K562 (cell line): Measurements from ENCODE around the gene SLAMF7. TPM values are rescaled to one million over a fixed set of nuclear protein-coding genes. Genes with fewer than 3 reads are reported as not detected.

Source experiments
- ATAC-seq: fragments of 200-7000 bp; cut with Tn5 transposase; 3 replicates; pipeline ENCODE4 v1.9.1; 2020; ENCODE audit warnings: moderate library complexity
- BruUV-seq: library from RNA; stranded (reverse); fragments of 400-500 nt; replicated peaks from 2 replicates; lab custom pipeline; 2021; lab: Mats Ljungman, UMichigan
- CTCF ChIA-PET: fragments of 300-600 bp; formaldehyde crosslinking; extraction: SDS; loops from one replicate; lab custom pipeline; 2021; ENCODE audit warnings: low intra/inter-chr PET ratio; lab: Yijun Ruan, JAX
- POLR2A ChIA-PET: fragments of 300-600, 350-650 bp; sonication (Branson Sonifier 250); formaldehyde crosslinking; extraction: SDS; loops from one replicate; lab custom pipeline; 2021; ENCODE audit warnings: antibody characterized with exemption, inconsistent platforms; lab: Yijun Ruan, JAX
- DNase-seq, 4 experiments: peaks; one replicate each; pipeline versions ENCODE4 v3.0.0 to v3.0.0-alpha.2; 2011 to 2018; ENCODE audit warnings: low spot score in 3 of 4, mixed read lengths in 3 of 4; ENCODE audit errors: extremely low read depth in 1 of 4
- FAIRE-seq: peaks from 2 replicates; lab custom pipeline; 2011; peaks lifted over from hg19 to GRCh38; lab: Jason Lieb, UNC
- H2AFZ ChIP-seq: 2 replicates; pipeline ENCODE4 v1.6.0; 2011; ENCODE audit warnings: low read depth, low read length, control low read depth, inconsistent platforms
- H3K27ac ChIP-seq: fragments of 200-600 bp; 3 replicates; pipeline ENCODE4 v1.8.0; 2011; ENCODE audit warnings: low read depth, mild to moderate bottlenecking, control low read depth, inconsistent platforms, low read length, moderate library complexity, mixed read lengths; ENCODE audit errors: extremely low read depth
- H3K27me3 ChIP-seq, 2 experiments: fragments of 300-600 bp in 1 of 2; 2 replicates in 1 of 2; 3 replicates in 1 of 2; pipeline versions ENCODE4 v1.6.0 to v1.8.0; 2011; ENCODE audit warnings: inconsistent platforms in 2 of 2, low read length in 2 of 2, mild to moderate bottlenecking in 1 of 2, mixed read lengths in 1 of 2, moderate library complexity in 1 of 2; ENCODE audit not compliant: control insufficient read depth in 2 of 2, insufficient read depth in 2 of 2
- H3K36me3 ChIP-seq: fragments of 300-600 bp; 3 replicates; pipeline ENCODE4 v1.8.0; 2011; ENCODE audit warnings: mild to moderate bottlenecking, low read length, inconsistent platforms; ENCODE audit not compliant: control insufficient read depth, insufficient read depth
- H3K4me1 ChIP-seq, 2 experiments: fragments of 200-600 bp in 1 of 2; replicated peaks in 1 of 2; 2 replicates in 1 of 2; 3 replicates in 1 of 2; pipeline versions ENCODE4 v1.5.1 to v1.8.0; 2011; ENCODE audit warnings: inconsistent platforms in 2 of 2, low read length in 2 of 2, mild to moderate bottlenecking in 1 of 2, mixed read lengths in 1 of 2, moderate library complexity in 1 of 2; ENCODE audit not compliant: control insufficient read depth in 2 of 2, insufficient read depth in 2 of 2
- H3K4me2 ChIP-seq: 2 replicates; pipeline ENCODE4 v1.6.1; 2011; ENCODE audit warnings: low read length, control low read depth, inconsistent platforms, mixed read lengths; ENCODE audit not compliant: insufficient read depth
- H3K4me3 ChIP-seq: fragments of 200-600 bp; sonication (generic), shearing (Covaris generic); 2 replicates; pipeline ENCODE4 v1.5.1; 2016; ENCODE audit warnings: control low read depth, inconsistent platforms
- H3K79me2 ChIP-seq: fragments of 200-600 bp; 3 replicates; pipeline ENCODE4 v1.8.0; 2011; ENCODE audit warnings: low read length, inconsistent platforms; ENCODE audit not compliant: control insufficient read depth, insufficient read depth
- H3K9ac ChIP-seq, 2 experiments: 2 replicates each; pipeline versions ENCODE4 v1.6.0 to v1.6.1; 2011; ENCODE audit warnings: low read depth in 2 of 2, low read length in 2 of 2, control low read depth in 1 of 2, inconsistent platforms in 1 of 2, mild to moderate bottlenecking in 1 of 2, mixed read lengths in 1 of 2; ENCODE audit not compliant: insufficient read depth in 1 of 2
- H3K9me1 ChIP-seq: one replicate; pipeline ENCODE4 v1.6.0; 2011; ENCODE audit warnings: inconsistent platforms, mild to moderate bottlenecking, low read length, moderate library complexity; ENCODE audit not compliant: control insufficient read depth, insufficient read depth
- H3K9me3 ChIP-seq: replicated peaks from 2 replicates; pipeline ENCODE4 v1.5.1; 2011; ENCODE audit warnings: low read depth, low read length, inconsistent platforms; ENCODE audit not compliant: control insufficient read depth, insufficient read depth
- H4K20me1 ChIP-seq: replicated peaks from 2 replicates; pipeline ENCODE4 v1.6.1; 2011; ENCODE audit warnings: low read length, inconsistent platforms, mixed read lengths; ENCODE audit not compliant: control insufficient read depth, insufficient read depth
- AFF4 ChIP-seq: sonication (generic); formaldehyde crosslinking; IDR thresholded peaks from 2 replicates; pipeline ENCODE4 v1.8.0; 2023; ENCODE audit warnings: mild to moderate bottlenecking, missing genetic modification reagents
- COPS2 ChIP-seq: fragments of 450-650 bp; conservative IDR thresholded peaks from 2 replicates; pipeline ENCODE4 v1.6.1; 2016; ENCODE audit warnings: mild to moderate bottlenecking, moderate library complexity
- KLF16 ChIP-seq: IDR thresholded peaks from 2 replicates; pipeline ENCODE4 v1.6.1; 2016; ENCODE audit warnings: antibody characterized with exemption
- SUPT5H ChIP-seq: fragments of 450-650 bp; IDR thresholded peaks from 2 replicates; pipeline ENCODE4 v1.6.1; 2016
- ZNF586 ChIP-seq: fragments of 450-650 bp; formaldehyde crosslinking; conservative IDR thresholded peaks from 2 replicates; pipeline ENCODE4 v1.4.0; 2020; ENCODE audit warnings: mild to moderate bottlenecking, moderate library complexity
- ZNF707 ChIP-seq: fragments of 250-450 bp; sonication (Bioruptor Pico); conservative IDR thresholded peaks from 2 replicates; pipeline ENCODE4 v1.8.0; 2022; ENCODE audit warnings: inconsistent platforms, mild to moderate bottlenecking, moderate library complexity
- in situ Hi-C: fragments of 300-500 bp; cut with MboI; formaldehyde crosslinking; loops from 4 replicates; pipeline ENCODE4 v1.15.0; 2018; ENCODE audit warnings: inconsistent platforms, mixed read lengths
- intact Hi-C: fragments of 100-400 bp; cut with micrococcal nuclease; formaldehyde crosslinking; loops from 2 replicates; pipeline ENCODE4 v1.14.2; 2022
- polyA plus RNA-seq, 8 experiments: library from polyadenylated mRNA; depleted of rRNA in 4 of 8; stranded (reverse) in 5 of 8; unstranded in 3 of 8; fragments of >200 nt; fragmentation: Nextera tagmentation in 2 of 8; fragmentation: Illumina TruSeq in 1 of 8; extraction: Ambion mirVana in 2 of 8; extraction: Trizol in 1 of 8; gene quantifications; 2 replicates each; pipeline versions ENCODE4 v1.2.1 to v1.2.3, GENCODE V29; 2011 to 2014; ENCODE audit warnings: inconsistent platforms in 1 of 8, missing spikeins in 1 of 8
- total RNA-seq, 7 experiments: library from RNA; depleted of rRNA in 6 of 7; stranded (reverse); fragments of >200 nt in 6 of 7; fragmentation: Illumina TruSeq in 2 of 7; extraction: Trizol in 2 of 7; gene quantifications; 2 replicates each; pipeline versions ENCODE4 v1.2.1 to v1.2.3, GENCODE V29; 2011 to 2021; ENCODE audit warnings: low replicate concordance in 1 of 7

The SLAMF7 gene
- total and polyA plus RNA-seq, 9 of the 15 experiments (the other 6 are each of a cell fraction or from before 2014, with no cell fraction given): 0.11 to 1.2 (median 0.22) TPM; not detected in 2

- DNase-seq (no peak), FAIRE-seq (no peak), ATAC-seq (no peak)
- BruUV-seq: no TSS peak
- intact Hi-C loops: no loop called here
- H2AFZ ChIP-seq: no peak overlapping the region
- no peak overlapping the region for H3K27ac ChIP-seq
- no peaks in the 10 kb centered on the region for H3K9me3 ChIP-seq
- POLR2A ChIA-PET: no interaction called here
- in situ Hi-C loops: no loop called here
- no peaks in the 10 kb centered on the region for H3K79me2 ChIP-seq
- H3K4me3 ChIP-seq: no peak overlapping the region
- no peaks in the 10 kb centered on the region for H3K36me3 ChIP-seq
- H4K20me1 ChIP-seq: no peaks in the 10 kb centered on the region
- H3K4me1 ChIP-seq: no peaks in the 10 kb centered on the region
- no peak overlapping the region for H3K9ac ChIP-seq
- CTCF ChIA-PET: no interaction called here
- TF ChIP-seq COPS2 (no peak), AFF4 (CRISPR knock-in tag) (no peak), KLF16 (no peak), SUPT5H (no peak), ZNF707 (CRISPR knock-in tag) (no peak), ZNF586 (CRISPR knock-in tag) (no peak)
- peaks cover 10% of the 10 kb centered on the region in 2 experiments; a peak in 2 of 5 replicates for H3K27me3 ChIP-seq
- H3K4me2 ChIP-seq: no peak overlapping the region
- H3K9me1 ChIP-seq: no peaks in the 10 kb centered on the region
Measured at GRCh38 chr1:160753594-160753993, 14.5 kb downstream of the SLAMF7 start.
